TTC549 (cell line): Measurements from ENCODE around the gene MASP2.
"Not testable (repeated sequence)": the region's sequence is repeated elsewhere in the genome, so short reads cannot be mapped to it uniquely, and the experiment has no call there.

Source experiments
- FAIRE-seq: peaks from 2 replicates; lab custom pipeline; 2012; peaks lifted over from hg19 to GRCh38; lab: Jason Lieb, UNC

MASP2 gene

DNA sequence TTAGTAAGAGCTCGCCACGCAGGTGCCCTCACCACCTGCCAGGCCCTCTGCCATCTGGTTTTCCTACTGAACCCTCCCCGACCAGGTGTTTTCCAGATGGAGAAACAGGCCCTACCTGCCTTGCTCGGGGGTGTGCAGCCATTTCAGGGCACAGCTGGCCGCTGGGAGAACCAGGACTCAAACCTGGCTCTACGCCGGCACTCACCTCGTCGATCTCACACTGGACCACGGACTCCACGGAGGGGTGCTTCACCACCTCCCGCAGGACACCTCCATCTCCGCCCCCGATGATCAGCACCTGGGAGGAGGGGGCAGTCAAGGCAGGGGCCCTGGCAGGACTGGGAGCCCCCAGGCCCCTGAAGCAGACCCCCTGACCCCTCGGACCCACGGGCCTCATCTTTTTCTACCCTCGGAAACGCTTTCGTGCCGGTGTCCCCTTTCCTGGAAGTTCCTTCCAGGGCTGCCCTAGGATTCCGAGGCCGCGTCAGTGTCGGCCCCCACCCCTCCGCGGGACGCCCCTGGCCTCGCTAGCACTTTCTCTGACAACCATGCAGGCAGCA lies 11.6 kb upstream of the MASP2 start:
- no peak for FAIRE-seq

DNA sequence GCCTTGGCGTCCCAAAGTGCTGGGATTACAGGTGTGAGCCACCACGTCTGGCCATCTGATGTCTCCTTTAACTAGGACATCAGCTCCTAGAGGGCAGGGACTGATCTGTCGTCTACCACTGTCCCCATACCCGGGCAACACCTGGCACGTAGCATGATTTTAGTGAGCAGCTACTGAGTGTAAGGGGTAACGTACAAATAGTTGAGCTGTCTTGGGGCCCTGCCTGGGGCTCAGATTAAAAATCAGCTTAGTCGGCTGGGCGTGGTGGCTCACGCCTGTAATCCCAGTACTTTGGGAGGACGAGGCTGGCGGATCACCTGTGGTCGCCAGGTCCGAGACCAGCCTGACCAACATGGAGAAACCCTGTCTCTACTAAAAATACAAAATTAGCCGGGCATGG lies 11.0 kb upstream of the MASP2 start:
- FAIRE-seq: no peak

- no peak for FAIRE-seq
Observed at GRCh38 chr1:11057477-11057876, 10.4 kb upstream of the MASP2 start.

- FAIRE-seq: no peak
Observed at GRCh38 chr1:11056504-11056903, 9.5 kb upstream of the MASP2 start.

GRCh38 chr1:11055676-11056075 lies 8.6 kb upstream of the MASP2 start:
- no peak for FAIRE-seq

GRCh38 chr1:11054666-11055065 lies 7.6 kb upstream of the MASP2 start:
- no peak for FAIRE-seq

GRCh38 chr1:11054181-11054580 lies 7.1 kb upstream of the MASP2 start:
- FAIRE-seq: no peak

- no peak for FAIRE-seq
Observed at GRCh38 chr1:11053758-11054137, 6.7 kb upstream of the MASP2 start.

- no peak for FAIRE-seq
Observed at GRCh38 chr1:11052839-11053757, 6.1 kb upstream of the MASP2 start.

- FAIRE-seq: no peak
Observed at GRCh38 chr1:11051781-11052511, 4.9 kb upstream of the MASP2 start.

DNA sequence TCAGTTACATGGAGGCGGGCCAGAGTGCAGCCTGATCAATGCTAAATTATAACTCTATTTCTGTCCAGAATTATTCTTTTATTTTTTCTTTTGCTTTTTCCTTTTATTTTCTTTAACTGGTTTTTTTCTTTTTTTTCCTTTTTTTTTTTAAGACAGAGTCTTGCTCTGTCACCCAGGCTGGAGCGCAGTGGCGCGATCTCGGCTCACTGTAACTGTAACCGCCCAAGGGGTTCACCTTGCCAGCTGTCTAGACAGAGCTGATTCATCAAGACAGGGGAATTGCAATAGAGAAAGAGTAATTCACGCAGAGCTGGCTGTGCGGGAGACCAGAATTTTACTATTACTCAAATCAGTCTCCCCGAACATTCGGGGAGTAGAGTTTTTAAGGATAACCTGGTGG lies 4.1 kb upstream of the MASP2 start:
- FAIRE-seq: not testable (repeated sequence)

- no peak for FAIRE-seq
Observed at GRCh38 chr1:11046270-11046566, 821 bp downstream of the MASP2 start.

DNA sequence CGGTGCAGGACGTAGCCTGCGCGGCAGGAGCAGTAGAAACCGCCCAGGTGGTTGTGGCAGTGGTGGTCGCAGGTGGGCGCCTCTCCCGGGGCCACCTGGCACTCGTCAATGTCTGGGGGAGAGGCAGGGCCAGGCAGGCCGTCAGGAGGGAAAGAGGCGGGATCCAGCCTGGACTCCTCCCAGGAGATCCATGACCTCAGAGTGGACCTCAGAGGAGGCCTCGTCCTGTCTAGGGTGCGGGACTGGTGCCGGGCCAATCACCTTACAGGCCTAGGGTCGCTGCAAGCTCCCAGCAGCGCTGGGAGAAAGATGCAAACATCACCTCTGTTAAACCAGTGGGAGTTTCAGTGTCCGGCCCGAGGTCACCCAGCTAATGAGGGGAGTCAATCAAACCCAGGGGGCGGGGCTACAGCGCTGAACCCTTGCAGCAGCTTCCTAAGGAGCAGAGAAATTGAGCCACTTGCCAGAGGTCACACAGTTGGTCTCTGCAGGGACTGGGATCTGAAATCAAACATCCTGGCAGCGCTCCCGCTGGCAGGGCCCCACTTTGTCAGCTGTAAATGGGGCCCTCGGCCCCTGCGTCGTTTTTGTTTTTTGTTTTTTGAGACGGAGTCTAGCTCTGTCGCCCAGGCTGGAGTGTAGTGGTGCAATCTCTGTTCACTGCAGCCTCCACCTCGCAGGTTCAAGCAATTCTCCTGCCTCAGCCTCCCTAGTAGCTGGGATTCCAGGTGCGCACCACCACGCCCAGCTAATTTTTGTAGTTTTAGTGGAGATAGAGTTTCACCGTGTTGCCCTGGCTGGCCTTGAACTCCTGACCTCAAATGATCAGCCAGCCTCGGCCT lies 1.4 kb downstream of the MASP2 start:
- no peak for FAIRE-seq

- FAIRE-seq: no peak
Observed at GRCh38 chr1:11044849-11045427, 2.1 kb downstream of the MASP2 start.

- FAIRE-seq: no peak
Observed at GRCh38 chr1:11044086-11044848, 2.8 kb downstream of the MASP2 start.

DNA sequence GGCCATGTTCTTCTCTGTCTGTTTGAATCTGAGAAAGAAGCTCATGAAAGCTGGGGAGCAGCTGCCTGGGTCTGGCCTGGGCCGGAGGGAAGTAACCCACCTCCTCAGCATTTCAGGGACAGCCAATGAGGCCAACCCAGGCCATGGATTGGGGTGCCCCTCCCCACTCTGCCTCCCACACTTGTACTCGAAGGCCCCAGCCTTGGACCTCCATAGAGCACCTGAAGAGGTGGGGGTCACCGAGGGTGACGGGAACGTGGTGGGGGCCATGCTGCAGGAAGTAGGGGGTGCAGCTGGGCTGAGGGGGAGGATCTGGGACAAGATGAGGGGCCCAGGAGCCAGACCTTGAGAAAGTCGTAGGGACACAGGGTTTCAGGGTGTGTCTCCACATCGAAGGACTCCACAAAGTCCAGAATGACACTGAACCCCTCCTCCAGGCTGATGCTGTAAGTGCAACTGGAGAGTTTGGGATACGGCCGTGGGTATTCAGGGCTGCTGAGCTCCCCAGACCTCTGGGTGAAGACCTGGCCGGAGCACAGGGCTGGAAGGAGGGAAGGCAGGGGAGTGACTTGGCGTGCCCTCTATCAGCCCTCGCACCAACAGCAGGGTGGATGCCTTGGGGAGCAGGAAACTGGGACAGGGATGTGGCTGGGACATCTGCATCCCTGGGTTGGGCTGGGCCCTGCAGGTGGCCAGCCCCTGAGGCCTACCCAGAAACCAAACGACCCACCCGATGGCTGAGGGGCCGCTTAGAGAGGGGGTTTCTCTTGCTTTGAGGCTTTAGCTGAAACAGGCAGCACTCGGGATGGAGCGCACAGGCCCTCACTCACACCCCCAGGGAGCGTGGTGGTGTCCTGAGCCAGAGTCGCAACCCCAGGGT lies 3.8 kb downstream of the MASP2 start:
- FAIRE-seq: no peak

GRCh38 chr1:11042065-11042464 lies 5.0 kb downstream of the MASP2 start:
- FAIRE-seq: no peak

- FAIRE-seq: no peak
Observed at GRCh38 chr1:11041048-11041447, 6.0 kb downstream of the MASP2 start.

DNA sequence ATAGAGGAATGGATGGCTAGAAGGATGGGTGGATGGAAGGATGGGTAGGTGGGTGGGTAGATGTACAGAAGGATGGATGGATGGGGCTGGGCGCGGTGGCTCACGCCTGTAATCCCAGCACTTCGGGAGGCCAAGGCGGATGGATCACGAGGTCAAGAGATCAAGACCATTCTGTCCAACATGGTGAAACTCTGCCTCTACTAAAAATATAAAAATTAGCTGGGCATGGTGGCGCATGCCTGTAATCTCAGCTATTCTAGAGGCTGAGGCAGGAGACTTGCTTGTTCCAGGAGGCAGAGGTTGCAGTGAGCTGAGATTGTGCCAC lies 7.0 kb downstream of the MASP2 start:
- not testable (repeated sequence) for FAIRE-seq

DNA sequence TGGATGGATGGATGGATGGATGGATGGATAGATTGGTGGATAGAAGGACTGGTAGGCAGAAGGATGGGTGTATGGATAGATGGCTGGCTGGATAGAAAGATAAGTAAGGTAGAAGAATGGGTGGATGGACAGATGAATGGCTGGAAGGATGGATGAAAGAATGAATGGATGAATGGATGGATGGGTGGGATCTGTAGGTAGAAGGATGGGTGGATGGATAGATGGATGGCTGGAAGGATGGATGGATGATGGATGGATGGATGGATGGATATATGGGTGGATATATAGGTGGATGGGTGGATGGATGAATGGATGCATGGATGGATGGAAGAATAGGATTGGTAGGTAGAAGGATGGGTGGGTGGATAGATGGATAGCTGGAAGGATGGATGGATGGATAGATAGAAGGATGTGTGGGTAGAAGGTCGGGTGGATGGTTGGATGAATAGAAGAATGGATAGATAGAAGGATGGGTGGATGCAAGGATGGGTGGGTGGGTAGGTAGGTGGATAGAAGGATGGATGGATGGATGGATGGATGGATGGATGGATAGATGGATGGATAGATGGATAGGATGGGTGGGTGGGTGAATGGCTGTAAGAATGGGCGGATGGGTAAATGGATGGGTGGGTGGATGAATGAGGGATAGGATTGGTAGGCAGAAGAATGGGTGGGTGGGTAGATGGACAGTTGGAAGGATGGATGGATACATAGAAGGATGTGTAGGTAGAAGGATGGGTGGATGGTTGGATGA lies 7.5 kb downstream of the MASP2 start:
- FAIRE-seq: no peak
